GM21447 (cell line): ENCODE data around the gene PLPP4.

Experiments
- ATAC-seq: cut with Tn5 transposase; IDR thresholded peaks from one replicate; pipeline ENCODE4 v1.9.1; 2021; ENCODE audit not compliant: unreplicated experiment

The PLPP4 gene

GRCh38 chr10:120456626-120457430 lies at the start of gene PLPP4:
PLPP4 (plus strand) TSS chr10:120457227; CDS start chr10:120457306, 79 bp downstream.
- ATAC-seq = no peak

DNA sequence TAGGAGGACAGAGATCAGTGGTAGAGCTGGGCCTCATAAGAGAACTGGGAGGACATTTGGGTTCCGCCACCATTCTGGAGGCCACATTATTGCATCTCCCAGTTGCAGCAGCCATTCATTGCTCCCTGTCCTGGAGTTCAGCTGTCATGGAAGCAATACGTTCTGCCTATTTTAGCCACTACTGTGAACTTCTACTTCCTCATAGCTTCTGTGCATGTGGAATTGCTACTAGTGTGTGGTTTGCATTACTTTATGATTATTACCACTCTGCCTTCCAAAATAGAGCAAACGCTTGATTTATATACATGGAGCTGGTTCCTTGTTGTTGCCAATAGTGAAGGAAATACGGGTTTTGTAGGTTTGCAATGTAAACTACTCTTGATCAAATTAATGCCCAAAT lies 47.2 kb upstream of the PLPP4 start:
- ATAC-seq = no peak

GRCh38 chr10:120414946-120415345 lies 42.1 kb upstream of the PLPP4 start:
- ATAC-seq = no peak

DNA sequence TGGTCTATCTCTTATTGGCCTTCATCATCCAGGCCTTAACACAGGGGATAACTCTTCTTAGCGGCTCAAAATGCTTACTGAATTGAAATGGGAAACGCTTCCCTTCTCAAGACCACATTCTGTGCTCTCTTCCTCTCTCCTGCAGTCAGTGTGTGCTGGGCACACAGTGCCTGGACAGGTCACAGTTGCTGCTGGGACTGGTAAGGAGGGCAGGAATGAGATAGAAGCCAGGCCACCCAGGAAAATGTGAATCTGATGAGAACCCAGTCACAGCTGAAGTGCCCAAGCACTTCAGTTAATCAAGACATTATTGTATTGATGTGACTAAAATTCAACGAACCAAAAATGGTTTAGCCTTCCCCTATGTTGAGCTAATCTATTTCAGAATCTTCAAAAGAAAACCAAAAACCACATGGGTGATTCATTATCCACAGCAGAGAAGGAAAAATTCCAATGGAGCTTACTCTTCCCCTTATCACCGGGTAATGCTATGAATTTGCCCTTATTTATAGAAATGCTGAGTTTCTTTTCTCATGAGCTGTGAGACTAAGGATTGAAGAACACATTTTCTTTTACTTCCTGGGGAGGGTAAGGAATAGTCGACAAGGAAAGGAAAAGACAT lies 41.2 kb upstream of the PLPP4 start:
- ATAC-seq = no peak

GRCh38 chr10:120420421-120420820 lies 36.6 kb upstream of the PLPP4 start:
- ATAC-seq = no peak

DNA sequence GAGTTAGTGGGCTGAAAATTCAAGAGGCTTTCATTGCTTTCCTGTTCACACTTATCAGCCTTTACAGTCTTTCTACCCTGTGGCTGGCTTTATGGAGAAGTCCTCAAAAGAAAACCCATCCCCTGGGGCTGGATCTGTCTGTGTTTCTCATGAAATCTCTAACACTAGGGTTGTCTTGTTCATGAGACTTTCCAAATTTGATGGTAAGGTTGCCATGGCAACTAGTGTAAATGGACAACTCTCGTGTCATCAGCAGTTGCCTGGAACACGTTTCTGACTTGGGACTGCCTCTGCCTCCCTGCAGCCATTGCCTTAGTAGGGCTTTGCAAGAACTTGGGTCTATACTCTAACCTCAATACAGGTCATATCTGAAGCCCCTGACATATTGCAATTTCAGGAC lies 35.8 kb upstream of the PLPP4 start:
- no peak for ATAC-seq

- no peak for ATAC-seq
Measured at GRCh38 chr10:120422457-120422856, 34.6 kb upstream of the PLPP4 start.

DNA sequence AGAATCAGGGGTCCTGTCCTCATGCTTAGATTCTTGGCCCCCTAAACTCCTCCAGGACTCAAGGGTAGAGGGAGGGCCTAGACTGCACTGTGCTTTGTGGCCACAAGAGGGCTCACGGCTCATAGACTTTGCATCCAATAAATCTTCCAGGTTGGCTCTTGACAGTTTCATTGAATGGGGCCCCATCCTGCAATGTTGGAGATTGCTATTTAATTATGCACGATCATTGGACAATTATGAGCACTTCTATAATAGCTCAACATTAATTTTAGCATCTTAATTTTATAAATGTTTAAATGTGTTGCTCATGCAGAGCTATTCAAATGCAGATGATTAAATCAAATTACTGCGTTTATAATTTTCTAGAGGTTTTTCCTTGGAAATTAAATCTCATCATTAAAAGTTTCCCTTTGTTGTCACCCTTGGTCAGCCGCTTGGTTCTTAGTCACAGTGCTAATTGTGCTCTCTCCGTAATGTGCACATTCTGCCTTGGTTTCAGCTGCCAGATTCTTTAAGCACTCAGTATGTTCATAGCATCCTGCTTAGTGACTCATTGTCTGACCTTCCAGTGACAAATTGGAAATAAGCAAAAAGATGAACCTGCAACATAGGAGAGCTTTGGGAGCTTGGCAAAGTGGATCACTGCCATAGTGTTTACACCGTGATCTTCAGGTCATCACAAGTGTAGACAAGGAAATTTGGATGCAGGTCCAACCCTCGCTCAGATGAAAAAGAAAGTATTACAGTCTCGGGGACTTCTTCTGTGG lies 33.4 kb upstream of the PLPP4 start:
- peak; percentile 61 for ATAC-seq

DNA sequence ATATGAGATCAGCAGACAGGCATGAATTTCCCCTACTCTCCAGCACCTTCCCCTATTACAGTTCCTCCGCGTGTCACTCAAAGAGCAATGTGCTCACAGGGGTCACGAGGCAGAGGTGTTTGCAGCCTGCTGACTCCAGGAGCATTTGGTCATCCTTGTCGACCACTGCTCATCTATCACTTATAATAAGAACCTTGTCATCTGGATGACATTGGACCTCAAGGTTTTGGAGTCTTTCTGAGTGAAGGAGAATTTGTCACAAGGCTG lies 32.9 kb upstream of the PLPP4 start:
- no peak for ATAC-seq

GRCh38 chr10:120426306-120426705 lies 30.7 kb upstream of the PLPP4 start:
- ATAC-seq = no peak

- no peak for ATAC-seq
Measured at GRCh38 chr10:120428754-120429153, 28.3 kb upstream of the PLPP4 start.

DNA sequence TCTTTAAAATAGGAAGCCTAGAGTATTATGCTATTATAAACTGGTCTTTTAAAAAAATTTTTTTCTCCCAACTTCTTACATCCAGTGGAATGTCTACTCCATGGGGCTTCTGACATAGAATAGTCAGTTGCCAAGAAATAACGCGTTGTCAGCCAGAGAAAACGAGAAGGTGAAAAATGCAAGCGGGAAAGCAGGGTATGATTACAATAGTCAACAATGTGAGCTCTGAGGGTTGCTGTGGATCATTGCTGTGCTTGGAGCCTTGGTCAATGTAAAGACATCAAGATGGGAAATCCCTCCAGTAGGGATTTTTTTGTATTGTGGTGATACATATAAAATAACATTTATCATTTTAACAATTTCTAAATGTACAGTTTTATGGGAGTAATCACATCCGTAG lies 27.6 kb upstream of the PLPP4 start:
- no peak for ATAC-seq

GRCh38 chr10:120431251-120431651 lies 25.8 kb upstream of the PLPP4 start:
- no peak for ATAC-seq

- no peak for ATAC-seq
Measured at GRCh38 chr10:120432209-120432608, 24.8 kb upstream of the PLPP4 start.

- ATAC-seq = no peak
Measured at GRCh38 chr10:120433141-120433540, 23.9 kb upstream of the PLPP4 start.

GRCh38 chr10:120436439-120437112 lies 20.5 kb upstream of the PLPP4 start:
- ATAC-seq = no peak

DNA sequence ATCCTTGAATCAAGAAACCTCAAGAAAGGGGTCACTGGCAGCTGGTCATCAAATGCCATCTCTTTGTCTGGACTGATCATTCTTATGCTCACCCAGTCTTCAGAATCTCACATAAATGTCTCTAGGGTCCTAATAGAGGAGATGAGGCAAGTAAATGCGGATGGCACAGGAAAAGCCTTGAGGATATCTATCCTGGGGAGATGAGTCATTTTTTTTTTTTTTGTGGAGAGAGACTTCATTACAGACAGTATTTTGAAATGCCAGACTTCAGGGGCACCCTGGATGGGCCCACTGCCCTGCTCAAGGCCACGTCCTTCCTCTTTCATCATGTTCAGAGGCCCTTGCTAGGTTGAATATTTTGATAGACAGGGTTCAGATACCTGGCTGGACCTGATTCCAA lies 19.5 kb upstream of the PLPP4 start:
- ATAC-seq = no peak

DNA sequence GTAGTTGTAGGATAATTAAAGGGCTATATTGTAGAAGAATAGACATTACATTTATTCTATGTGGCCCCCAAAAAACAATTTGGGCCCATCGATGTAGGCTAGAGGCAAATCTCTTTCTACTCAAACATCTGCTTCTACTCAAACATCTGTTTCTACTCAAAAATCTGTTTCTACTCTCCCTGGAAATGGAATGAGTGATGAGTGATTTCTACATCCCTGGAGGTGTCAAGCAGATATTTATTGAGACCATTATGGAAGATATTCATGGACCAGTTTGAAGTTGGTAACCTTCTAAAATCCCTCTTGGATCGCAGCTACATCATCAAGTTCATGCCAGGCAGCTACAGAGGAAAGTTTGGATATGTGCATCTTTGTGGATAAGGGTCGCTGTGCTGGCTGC lies 5.1 kb upstream of the PLPP4 start:
- no peak for ATAC-seq

DNA sequence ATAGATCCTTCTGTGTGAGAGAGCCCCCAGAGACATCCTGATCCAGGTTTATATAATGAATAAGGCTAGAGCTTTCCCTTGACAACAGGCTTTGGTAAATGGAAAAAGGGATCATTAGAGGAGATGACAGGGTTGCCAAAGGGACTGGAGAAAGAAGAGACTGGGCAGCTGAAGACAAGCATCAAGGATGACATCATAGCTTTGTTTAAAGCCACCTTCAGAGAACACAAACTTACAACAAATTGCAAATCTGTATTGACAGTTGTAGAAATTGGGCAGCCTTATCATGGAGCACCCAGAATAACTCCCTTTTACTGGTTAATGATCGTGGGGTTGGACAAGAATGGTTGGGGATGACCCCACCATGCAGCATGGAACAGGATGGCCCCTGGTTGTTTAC lies 3.7 kb upstream of the PLPP4 start:
- no peak for ATAC-seq

- no peak for ATAC-seq
Measured at GRCh38 chr10:120453886-120454285, 3.1 kb upstream of the PLPP4 start.

DNA sequence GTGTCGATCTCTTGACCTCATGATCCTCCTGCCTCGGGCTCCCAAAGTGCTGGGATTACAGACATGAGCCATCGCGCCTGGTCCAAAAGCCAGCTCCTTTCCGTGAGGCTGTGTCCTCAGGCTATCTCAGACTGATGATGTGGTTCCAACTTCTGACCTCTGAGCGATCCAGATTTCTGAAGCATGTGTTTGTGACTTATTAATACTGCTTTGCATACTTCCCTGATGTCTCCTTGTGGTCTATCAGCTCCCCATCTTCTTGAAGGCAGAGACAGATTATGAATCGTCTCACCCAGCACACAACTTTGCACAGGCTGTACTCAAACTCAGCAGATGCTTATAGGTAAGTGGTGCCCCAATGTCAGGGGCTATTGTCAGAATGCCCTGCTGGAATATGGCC lies 2.0 kb upstream of the PLPP4 start:
- ATAC-seq = no peak

- no peak for ATAC-seq
Measured at GRCh38 chr10:120455606-120456005, 1.4 kb upstream of the PLPP4 start.
